H4 (cell line): Measurements from ENCODE around the gene PSME3IP1. TPM values are rescaled to one million over a fixed set of nuclear protein-coding genes. Genes with fewer than 3 reads are reported as not detected.
"Not testable (repeated sequence)": the region's sequence is repeated elsewhere in the genome, so short reads cannot be mapped to it uniquely, and the experiment has no call there.

Experiments used
- DNase-seq: peaks from one replicate; pipeline ENCODE4 v3.0.0-alpha.2; 2015; ENCODE audit warnings: low spot score
- total RNA-seq: library from RNA; depleted of rRNA; stranded (reverse); fragments of >200 nt; shearing (Covaris generic); gene quantifications from 2 replicates; pipeline ENCODE4 v1.2.3, GENCODE V29; 2014; rRNA removed

PSME3IP1 gene, protein sequence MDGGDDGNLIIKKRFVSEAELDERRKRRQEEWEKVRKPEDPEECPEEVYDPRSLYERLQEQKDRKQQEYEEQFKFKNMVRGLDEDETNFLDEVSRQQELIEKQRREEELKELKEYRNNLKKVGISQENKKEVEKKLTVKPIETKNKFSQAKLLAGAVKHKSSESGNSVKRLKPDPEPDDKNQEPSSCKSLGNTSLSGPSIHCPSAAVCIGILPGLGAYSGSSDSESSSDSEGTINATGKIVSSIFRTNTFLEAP
- 104 and 139 TPM in 2 replicates for total RNA-seq

DNA sequence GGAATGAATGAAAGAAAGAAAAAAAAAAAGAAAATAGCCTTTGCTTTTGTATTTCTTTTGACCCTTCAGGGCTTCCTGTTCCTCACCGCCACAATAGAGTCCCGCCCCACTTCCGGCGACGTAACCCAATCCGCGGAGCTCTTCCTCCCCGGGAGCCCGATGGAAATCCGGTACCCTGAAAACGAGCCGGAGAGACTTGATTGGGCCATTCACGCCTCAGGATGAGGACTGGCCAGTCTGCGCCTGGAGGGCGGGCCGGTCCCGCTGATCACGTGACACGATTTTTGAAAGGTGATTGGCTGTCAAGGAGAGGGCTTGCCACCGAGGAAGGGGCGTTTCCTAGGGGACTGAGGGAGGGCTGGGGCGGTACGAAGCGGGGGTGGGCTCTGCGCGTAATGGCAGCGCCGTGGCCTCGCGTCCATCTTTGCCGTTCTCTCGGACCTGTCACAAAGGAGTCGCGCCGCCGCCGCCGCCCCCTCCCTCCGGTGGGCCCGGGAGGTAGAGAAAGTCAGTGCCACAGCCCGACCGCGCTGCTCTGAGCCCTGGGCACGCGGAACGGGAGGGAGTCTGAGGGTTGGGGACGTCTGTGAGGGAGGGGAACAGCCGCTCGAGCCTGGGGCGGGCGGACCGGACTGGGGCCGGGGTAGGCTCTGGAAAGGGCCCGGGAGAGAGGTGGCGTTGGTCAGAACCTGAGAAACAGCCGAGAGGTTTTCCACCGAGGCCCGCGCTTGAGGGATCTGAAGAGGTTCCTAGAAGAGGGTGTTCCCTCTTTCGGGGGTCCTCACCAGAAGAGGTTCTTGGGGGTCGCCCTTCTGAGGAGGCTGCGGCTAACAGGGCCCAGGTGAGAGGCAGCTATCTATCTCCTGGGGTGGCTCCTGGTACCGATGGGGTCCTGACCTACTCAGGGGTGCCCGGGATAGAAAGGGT is at the start of gene PSME3IP1, which contains the start of gene RSPRY1:
Gene PSME3IP1, minus strand, starts transcription at position 95 of the 927 bp plus-strand sequence. CDS start 12,185 bp downstream, outside the sequence.
Gene RSPRY1, plus strand, starts transcription at position 385 of the 927 bp plus-strand sequence. CDS start 18,330 bp downstream, outside the sequence.
- peak; percentile 99 for DNase-seq

DNA sequence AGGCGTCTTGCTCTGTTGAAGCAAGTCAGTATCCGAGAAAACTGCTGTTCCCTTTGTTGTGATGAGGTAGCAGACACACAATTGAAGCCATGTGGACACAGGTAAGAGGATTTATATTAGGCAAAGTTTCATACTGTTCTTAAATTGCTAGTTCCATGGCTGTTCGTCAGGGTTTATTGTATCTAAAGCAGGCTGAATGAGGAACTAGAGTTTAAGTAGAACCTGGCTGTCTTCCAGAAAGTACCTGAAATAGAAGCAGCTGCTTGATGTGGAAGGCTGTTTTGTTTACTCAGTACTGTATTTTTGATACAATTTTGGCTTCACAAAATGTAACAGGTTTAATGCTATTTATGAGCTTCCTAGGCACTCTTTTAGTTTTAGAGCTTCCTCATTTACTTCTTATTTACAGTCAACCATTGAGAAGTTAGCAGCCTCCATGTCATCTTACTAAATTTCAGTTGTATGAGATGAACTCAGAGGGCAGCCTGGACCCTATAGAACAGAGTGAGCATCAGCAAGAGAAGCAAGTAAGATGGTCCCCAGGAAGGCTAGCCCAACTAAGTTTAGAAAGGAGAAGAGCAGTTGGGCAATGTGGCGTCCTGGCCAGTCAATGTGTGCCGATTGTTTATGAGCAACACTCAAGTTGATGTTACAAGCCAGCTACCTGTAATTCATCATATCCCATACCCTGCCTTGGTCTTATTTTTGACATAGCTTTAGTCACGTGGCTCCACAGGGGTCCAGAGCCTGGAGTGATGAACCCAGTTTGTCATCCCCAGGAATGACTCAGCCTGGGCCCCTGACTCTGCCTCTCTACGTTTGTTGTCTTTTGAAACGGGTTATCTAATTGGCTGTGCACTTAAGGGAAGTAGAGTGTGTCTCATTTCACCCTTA is 49.5 kb upstream of the PSME3IP1 start:
- DNase-seq: no peak

DNA sequence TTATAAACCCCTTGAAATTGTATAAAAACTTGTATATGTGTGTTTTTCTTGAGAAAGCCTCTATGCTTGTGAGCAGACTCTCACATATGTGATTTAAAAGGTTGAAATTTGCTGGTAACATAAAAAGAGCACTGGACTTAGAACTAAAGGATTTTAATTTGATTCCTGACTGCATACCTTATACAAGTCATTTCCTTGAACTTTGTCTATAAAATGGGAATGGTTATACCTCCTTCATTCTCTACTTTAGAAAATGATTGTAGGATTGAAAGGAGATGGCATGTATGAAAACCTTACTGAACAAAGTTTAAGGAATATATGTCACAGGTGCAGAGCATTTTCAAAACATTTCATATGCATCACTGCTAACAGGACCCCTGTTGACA is 48.9 kb upstream of the PSME3IP1 start:
- no peak for DNase-seq

DNA sequence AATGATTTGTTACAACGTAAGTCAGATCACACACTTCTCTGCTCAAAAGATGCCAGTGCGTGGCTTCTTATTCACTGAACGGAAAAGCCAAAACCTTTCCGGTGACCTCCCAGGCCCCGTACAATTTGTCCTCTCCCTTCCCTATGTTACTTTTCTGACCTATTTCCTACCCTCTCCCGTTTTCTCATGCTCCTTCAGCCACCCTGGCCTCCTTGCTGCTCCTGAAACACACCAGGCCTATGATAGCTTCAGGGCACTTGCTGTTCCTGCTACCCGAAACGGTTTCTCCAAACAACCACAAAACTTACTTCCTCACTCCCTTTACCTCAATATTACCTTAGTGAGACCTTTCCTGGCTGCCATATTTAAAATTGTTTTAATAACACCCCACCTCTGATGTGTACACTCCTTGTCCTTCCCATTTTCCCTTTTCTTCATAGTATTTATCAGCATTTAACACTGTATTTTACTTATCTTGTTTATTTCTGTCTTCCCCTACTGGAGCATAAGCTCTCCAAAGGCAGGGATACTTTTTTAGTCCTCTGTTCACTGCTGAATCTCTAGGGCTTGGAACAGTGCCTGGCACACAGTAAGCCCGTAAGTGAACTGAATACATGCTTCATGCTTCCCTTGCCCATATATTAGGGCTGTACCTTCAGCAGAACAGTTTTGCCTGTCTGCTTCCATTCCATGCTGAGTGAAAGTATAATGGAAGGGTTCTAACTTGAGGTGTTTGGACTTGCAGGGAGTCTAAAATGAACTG is 48.3 kb upstream of the PSME3IP1 start:
- DNase-seq: no peak

DNA sequence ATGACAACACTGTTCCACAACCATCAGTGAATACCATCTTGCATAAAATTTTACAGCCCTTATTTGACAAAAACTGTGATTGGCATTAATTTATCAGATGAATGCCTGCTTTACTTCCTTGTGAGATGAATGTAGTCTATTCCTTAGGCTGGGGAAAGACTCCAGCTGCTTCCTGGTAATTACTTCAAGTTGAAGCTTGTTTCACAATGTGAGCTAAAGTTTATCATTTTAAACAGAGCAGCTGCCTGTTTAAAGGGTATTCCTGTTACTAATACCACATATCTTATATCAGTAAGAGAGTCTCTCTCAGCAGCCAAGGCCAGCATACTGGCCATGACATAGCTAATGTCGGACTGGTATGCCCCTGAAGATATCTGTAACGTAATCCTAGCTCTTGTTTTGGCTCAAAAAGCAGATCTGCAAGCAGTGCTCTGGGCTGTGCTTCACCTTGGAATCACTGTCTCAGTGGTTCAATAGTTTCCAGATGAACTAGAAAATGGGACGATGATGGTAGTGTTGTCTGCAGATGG is 46.0 kb upstream of the PSME3IP1 start:
- no peak for DNase-seq

DNA sequence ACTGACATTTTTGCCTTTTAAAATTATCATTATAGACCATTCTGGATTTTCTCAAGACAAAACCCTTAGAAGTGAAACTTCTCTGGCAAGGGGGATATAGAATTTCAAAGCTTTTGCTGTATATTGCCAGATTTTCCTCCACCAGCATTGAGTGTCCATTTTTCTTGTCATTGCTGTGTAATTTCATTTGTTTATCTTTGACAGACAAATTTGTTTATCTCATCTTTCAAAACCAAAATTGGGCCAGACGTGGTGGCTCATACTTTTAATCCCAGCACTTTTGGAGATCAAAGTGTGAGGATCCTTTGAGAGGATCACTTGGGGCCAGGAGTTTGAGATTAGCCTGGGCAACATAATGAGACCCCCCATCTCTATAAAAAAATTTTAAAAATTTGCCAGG is 43.2 kb upstream of the PSME3IP1 start:
- no peak for DNase-seq

DNA sequence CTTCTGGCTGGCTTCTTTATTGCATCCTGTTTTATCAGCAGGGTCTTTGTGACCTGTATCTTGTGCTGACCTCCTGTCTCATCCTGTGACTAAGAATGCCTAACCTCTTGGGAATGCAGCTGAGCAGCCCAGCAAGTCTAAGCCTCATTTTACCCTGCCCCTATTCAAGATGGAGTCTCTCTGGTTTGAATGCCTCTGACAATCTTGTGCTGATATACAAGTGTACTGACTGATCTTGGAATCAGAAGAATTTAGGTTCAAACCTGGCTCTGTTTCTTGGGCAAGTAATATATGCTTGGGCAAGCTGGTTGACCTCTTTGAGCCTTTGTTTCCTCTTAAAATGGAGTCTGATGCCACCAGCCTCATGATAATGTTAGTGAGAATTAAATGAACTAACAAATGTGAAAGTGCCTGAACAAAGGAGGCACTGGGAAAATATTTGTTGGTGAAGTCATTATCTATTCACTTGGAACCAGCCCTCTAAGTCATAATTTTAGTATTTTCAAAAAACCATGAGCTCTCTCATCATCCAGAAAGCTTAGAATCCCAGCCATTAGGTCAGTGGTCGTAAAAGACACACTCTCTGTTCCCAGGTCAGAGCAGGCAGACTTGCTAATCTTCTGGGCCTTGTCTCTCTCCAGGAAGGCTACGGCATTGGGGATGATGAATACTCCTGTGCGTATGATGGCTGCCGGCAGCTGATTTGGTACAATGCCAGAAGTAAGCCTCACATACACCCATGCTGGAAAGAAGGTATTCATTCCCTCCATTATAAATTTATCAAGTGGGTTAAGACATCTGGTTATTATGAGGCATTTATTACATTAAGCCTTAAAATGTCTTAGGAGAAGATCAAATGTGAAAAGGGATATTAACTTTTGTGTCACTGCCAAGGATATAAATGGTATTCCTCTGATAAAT is 41.1 kb upstream of the PSME3IP1 start:
- no peak for DNase-seq

DNA sequence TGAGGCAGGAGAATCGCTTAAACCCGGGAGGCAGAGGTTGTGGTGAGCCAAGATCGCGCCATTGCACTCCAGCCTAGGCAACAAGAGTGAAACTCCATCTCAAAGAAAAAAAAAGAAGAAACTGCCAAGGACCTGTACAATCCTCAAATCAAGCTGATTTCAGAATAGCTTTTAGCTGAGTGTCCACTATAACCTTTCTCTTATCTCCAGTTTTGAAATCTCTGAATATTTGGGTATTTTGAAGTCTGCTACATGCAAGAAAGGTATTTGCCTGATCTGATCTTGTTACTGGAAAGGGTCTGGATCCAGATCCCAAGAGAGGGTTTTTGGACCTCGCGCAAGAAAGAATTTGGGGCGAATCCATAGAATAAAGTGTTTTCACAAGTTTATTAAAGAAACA is 40.1 kb upstream of the PSME3IP1 start:
- no peak for DNase-seq

DNA sequence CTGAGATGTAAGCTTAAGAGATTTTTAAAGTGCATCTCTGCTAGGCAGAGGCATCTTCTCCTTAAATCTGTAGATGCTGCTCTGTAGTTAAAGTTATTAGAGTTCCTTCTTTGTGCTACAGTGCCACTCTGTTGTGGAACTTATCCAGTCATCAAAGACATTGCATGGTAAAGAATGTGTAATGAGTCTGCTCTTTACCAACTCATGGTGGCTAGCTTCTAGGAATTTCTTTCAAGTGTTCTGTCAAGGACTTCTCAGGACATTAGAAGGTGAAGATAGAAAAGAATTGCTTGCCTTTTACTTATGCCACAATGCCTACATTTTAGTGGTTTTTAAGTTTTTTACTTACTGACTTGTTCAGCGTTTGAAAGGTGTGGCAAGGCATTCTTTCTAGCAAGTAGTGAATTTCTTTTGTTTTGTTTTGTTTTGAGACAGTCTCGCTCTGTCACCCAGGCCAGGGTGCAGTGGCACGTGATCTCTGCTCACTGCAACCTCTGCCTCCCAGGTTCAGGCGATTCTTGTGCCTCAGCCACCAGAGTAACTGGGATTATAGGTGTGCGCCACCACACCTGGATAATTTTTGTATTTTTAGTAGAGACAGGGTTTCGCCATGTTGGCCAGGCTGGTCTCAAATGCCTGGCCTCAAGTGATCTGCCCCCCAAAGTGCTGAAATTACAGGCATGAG is 39.0 kb upstream of the PSME3IP1 start:
- no peak for DNase-seq

DNA sequence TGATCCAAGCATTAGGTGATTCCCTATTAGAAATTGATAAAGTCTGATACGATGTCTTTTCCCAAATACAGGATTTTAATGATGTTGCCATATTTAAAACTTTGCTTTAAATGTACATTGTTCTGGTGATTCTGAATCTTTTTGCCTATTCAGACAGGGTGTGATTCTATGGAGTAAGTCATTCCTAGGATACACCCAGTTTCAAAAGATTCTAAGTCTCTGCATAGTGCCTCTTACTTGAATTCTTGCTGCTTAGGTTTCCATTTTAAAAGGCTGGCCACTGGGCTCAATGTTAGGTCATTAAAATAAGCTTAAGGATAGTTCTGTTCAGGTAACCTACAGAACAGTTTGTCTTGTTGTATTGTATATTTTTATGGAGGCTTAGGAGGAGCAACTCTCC is 37.2 kb upstream of the PSME3IP1 start:
- DNase-seq: no peak

DNA sequence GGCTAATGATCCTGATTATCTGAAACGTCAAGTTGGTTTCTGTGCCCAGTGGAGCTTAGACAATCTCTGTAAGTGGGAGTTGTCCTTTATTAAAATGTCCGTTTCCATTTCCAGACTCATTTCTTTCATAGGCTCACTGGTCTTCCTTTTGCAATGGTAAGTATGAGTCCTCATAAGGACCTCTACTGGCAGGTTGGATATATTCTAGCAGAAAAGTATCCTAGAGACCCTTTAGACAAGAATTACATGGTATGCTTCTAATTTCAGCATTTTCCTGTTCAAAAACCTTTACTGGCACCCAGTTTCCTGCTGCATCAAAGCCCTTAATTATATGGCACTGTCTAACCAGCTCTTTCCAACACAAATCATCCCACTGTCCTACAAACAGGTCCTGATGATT is 31.1 kb upstream of the PSME3IP1 start:
- DNase-seq: no peak

DNA sequence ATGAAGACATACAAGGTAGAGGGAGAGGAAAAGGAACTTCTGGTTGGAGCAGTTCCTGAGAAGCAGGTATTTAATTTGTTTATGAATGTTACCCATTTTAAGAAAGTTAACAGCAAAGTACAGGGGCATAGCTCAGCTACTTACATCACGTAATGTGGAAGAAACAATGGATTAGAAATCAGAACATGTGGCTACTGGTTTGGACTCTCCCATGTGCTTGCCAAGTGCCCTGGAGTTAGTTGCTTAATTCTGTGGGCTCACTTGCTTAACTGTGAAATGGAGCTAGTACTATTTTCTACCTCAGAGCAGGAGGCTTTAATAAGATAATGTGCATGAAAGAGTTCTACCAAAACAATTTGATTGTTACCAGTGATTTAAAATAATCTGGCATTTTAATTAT is 27.6 kb upstream of the PSME3IP1 start:
- DNase-seq: no peak

DNA sequence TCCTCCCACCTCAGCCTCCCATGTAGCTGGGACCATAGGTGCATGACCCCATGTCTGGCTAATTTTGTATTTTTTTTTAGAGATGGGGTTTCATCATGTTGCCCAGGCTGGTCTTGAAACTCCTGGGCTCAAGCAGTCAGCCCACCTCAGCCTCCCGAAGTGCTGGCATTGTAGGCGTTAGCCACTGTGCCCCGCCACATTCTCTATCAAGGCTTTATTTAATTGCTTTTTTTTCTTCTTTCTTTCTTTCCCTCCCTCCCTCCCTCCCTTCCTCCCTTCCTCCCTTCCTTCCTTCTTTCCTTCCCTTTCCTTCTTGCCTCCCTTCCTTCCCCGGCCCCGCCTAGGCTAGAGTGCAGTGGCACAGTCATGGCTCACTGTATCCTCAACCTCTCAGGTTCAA is 23.9 kb upstream of the PSME3IP1 start:
- no peak for DNase-seq

DNA sequence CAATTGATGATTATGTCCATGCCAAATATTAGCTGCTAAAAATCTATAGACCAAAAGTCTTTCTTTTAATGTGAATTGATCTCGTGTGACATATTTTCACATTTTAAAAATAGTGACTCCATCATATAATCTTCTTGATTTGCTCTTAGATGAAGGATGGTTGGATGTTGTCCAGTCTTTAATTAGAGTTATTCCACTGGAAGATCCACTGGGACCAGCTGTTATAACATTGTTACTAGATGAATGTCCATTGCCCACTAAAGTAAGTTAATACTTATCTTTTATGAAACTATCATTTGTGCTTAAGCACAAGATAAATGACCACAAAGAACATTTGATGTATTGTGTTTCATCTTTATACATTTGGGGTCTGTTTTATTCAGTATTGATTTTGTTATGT is 23.1 kb upstream of the PSME3IP1 start:
- no peak for DNase-seq

DNA sequence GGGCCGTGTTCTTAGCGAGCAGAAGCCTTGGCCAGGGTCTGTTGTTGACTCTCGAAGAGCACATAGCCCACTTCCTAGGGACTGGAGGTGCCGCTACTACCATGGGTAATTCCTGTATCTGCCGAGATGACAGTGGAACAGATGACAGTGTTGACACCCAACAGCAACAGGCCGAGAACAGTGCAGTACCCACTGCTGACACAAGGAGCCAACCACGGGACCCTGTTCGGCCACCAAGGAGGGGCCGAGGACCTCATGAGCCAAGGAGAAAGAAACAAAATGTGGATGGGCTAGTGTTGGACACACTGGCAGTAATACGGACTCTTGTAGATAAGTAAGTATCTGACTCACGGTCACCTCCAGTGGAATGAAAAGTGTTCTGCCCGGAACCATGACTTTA is 18.8 kb upstream of the PSME3IP1 start:
- no peak for DNase-seq

DNA sequence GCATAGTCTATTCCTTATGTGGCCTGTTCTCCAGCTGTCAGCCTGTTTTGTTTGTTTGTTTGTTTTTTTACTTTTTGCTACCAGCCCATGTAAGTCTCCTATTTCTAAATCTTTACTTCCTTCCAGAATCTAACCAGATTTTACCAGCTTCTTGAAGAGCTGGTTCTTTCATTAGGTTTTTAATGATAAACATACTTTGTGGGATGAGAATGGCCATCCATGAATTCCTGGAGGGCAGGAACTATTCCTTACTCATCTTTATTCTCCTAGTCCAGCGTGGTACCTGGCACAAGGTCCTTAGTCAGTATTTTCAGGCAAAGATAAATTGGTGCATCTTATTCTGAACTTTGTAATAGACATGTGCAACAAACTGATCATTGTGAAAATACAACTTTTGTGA is 17.6 kb upstream of the PSME3IP1 start:
- no peak for DNase-seq

DNA sequence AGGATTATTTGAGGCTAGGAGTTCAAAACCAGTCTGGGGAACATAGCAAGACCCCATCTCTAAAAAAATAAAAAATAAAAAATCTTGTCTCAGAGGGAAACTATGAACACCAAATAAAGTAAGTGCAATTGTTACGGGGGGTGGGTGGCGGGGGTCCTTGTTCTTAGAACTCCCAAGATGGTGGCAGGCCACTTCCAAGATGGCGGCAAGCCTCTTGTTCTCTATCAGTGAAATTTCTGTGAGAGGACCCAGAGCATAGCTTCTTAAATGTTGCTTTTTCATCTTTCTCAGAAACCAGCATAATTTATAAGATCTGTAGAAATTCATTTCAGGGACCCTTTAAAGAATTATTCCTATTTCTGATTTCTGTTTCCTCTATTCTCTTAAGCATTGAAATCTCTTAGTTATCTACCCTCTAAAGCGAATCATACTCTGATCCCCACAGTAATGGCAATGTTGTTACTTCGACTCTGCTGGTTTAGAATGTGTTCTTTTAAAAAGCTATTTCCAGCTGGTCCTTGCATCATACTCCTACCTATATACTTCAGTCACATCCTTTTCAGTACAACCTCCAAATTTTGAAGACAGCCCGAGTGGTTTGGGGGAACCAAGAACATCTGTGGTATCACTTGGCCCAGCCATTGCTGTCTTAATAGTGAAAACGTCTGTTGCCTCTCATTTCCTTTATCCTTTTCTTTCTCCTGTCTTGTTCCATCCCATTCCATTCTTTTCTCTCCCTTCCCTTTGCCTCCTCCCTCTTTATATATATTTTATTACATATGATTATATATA is 16.5 kb upstream of the PSME3IP1 start:
- no peak for DNase-seq

DNA sequence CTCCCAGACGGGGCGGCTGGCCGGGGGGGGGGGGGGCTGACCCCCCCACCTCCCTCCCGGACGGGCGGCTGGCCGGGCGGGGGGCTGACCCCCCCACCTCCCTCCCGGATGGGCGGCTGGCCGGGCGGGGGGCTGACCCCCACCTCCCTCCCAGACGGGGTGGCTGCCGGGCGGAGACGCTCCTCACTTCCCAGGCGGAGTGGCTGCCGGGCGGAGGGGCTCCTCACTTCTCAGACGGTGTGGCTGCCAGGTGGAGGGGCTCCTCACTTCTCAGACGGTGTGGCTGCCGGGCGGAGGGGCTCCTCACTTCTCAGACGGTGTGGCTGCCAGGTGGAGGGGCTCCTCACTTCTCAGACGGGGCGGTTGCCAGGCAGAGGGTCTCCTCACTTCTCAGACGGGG is 15.1 kb upstream of the PSME3IP1 start:
- not testable (repeated sequence) for DNase-seq
